HepG2 (cell line): ENCODE results near the gene FLACC1. TPM values are rescaled to one million over a fixed set of nuclear protein-coding genes. Genes with fewer than 3 reads are reported as not detected.

Experiments
- CBX1 ChIP-seq: IDR thresholded peaks from one replicate; pipeline ENCODE4 v1.6.1; 2016; ENCODE audit warnings: antibody characterized with exemption, low read depth
- HNF4G ChIP-seq, 2 experiments: sonication (generic) in 1 of 2; formaldehyde crosslinking in 1 of 2; IDR thresholded peaks; 2 replicates each; pipeline versions ENCODE4 v1.4.0 to v1.6.1; 2011 to 2020; ENCODE audit warnings: borderline replicate concordance in 2 of 2, low read depth in 2 of 2, mild to moderate bottlenecking in 2 of 2, low read length in 1 of 2, missing genetic modification reagents in 1 of 2, moderate library complexity in 1 of 2
- HOXA5 ChIP-seq: sonication (generic); formaldehyde crosslinking; IDR thresholded peaks from 2 replicates; pipeline ENCODE4 v1.4.0; 2020; ENCODE audit warnings: missing genetic modification reagents
- ISL2 ChIP-seq: sonication (generic); formaldehyde crosslinking; IDR thresholded peaks from 2 replicates; pipeline ENCODE4 v1.5.0; 2020; ENCODE audit warnings: missing genetic modification reagents
- MAFK ChIP-seq, 2 experiments: IDR thresholded peaks in 1 of 2; conservative IDR thresholded peaks in 1 of 2; 2 replicates each; pipeline ENCODE4 v1.6.1; 2011; ENCODE audit warnings: improper control_type of control experiment in 2 of 2, low read length in 2 of 2
- MTERF4 ChIP-seq: sonication (generic); formaldehyde crosslinking; IDR thresholded peaks from 2 replicates; pipeline ENCODE4 v1.8.0; 2023; ENCODE audit warnings: mild to moderate bottlenecking, missing genetic modification reagents
- SMAD3 ChIP-seq: sonication (generic); formaldehyde crosslinking; IDR thresholded peaks from 2 replicates; pipeline ENCODE4 v1.4.0; 2020; ENCODE audit warnings: missing genetic modification reagents
- SMC3 ChIP-seq: IDR thresholded peaks from 2 replicates; pipeline ENCODE4 v1.6.1; 2011; ENCODE audit warnings: low read length, improper control_type of control experiment
- STAG1 ChIP-seq: sonication (generic); formaldehyde crosslinking; IDR thresholded peaks from 2 replicates; pipeline ENCODE4 v1.4.0; 2020; ENCODE audit warnings: missing genetic modification reagents
- ZKSCAN5 ChIP-seq: sonication (generic); formaldehyde crosslinking; IDR thresholded peaks from 2 replicates; pipeline ENCODE4 v1.5.1; 2020; ENCODE audit warnings: mild to moderate bottlenecking, missing genetic modification reagents
- ZNF292 ChIP-seq: sonication (generic); formaldehyde crosslinking; IDR thresholded peaks from 2 replicates; pipeline ENCODE4 v1.8.1; 2022; ENCODE audit warnings: mild to moderate bottlenecking, low read depth, missing genetic modification reagents, borderline replicate concordance
- ZNF431 ChIP-seq: sonication (generic); formaldehyde crosslinking; IDR thresholded peaks from 2 replicates; pipeline ENCODE4 v1.9.0; 2022; ENCODE audit warnings: missing genetic modification reagents, low read depth, mild to moderate bottlenecking, borderline replicate concordance
- polyA plus RNA-seq, 8 experiments: library from polyadenylated mRNA; depleted of rRNA in 3 of 8; stranded (reverse) in 7 of 8; unstranded in 1 of 8; fragments of >200 nt; fragmentation: Illumina TruSeq in 4 of 8; extraction: Trizol in 4 of 8; gene quantifications; 2 replicates each; pipeline versions ENCODE4 v1.2.1 to v1.2.3, GENCODE V29; 2011 to 2016; ENCODE audit warnings: low read depth in 4 of 8, missing spikeins in 1 of 8, mixed read lengths in 1 of 8; ENCODE audit not compliant: insufficient read depth in 1 of 8
- total RNA-seq, 5 experiments: library from RNA; depleted of rRNA; stranded (reverse); fragments of >200 nt; fragmentation: Illumina TruSeq; extraction: Trizol; gene quantifications; 2 replicates each; pipeline ENCODE4 v1.2.3, GENCODE V29; 2016; ENCODE audit warnings: low read depth in 1 of 5
- TF ChIP-seq, protein P1 (sequence below): sonication (generic); formaldehyde crosslinking; IDR thresholded peaks from 2 replicates; pipeline ENCODE4 v1.8.1; 2023; ENCODE audit warnings: mild to moderate bottlenecking, moderate library complexity, missing genetic modification reagents
- TF ChIP-seq, protein P2 (sequence below): sonication (generic); formaldehyde crosslinking; IDR thresholded peaks from 2 replicates; pipeline ENCODE4 v1.5.0; 2020; ENCODE audit warnings: mild to moderate bottlenecking, missing genetic modification reagents, borderline replicate concordance

The FLACC1 gene
- total and polyA plus RNA-seq, 2 of the 13 experiments (the other 11 are each of a cell fraction or from before 2014, with no cell fraction given): 0.35 to 0.59 TPM

- TF ChIP-seq MTERF4 (CRISPR knock-in tag) (no peak), HNF4G (IDR thresholded peaks at IDR 0.05; ENCODE audit: borderline replicate concordance, low read depth, low read length) (no peak), HNF4G (CRISPR knock-in tag; IDR thresholded peaks at IDR 0.05; ENCODE audit: borderline replicate concordance, low read depth) (no peak), STAG1 (CRISPR knock-in tag) (peak; percentile 81), HOXA5 (CRISPR knock-in tag) (no peak), ZNF292 (no peak), SMC3 (peak; percentile 93), CBX1 (no peak), ZKSCAN5 (CRISPR knock-in tag) (no peak), MAFK (conservative IDR thresholded peaks at IDR 0.05 in 1 of 2, IDR thresholded peaks at IDR 0.05 in 1 of 2; ENCODE audit: low read length in 2 of 2) (peak; percentile 48 to 55; a peak in 3 of 4 replicates), ISL2 (CRISPR knock-in tag) (no peak), ZNF431 (CRISPR knock-in tag) (no peak), SMAD3 (CRISPR knock-in tag) (no peak)
- TF ChIP-seq, protein P1, sequence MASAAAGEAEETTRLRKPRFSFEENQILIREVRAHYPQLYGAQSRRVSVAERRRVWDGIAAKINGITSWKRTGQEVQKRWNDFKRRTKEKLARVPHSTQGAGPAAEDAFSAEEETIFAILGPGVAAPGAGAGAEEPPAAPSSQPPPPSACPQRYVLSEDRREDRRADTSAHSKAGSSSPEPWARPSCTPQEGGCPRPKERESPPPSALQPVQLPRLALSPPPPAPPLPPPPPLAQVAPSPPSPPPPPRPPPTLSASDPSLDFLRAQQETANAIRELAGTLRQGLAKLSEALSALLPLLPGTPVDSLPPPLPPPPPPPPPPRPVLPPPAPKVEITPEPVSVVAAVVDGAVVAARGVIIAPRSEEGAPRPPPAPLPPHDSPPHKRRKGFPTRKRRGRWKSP: no peak
- TF ChIP-seq, protein P2, sequence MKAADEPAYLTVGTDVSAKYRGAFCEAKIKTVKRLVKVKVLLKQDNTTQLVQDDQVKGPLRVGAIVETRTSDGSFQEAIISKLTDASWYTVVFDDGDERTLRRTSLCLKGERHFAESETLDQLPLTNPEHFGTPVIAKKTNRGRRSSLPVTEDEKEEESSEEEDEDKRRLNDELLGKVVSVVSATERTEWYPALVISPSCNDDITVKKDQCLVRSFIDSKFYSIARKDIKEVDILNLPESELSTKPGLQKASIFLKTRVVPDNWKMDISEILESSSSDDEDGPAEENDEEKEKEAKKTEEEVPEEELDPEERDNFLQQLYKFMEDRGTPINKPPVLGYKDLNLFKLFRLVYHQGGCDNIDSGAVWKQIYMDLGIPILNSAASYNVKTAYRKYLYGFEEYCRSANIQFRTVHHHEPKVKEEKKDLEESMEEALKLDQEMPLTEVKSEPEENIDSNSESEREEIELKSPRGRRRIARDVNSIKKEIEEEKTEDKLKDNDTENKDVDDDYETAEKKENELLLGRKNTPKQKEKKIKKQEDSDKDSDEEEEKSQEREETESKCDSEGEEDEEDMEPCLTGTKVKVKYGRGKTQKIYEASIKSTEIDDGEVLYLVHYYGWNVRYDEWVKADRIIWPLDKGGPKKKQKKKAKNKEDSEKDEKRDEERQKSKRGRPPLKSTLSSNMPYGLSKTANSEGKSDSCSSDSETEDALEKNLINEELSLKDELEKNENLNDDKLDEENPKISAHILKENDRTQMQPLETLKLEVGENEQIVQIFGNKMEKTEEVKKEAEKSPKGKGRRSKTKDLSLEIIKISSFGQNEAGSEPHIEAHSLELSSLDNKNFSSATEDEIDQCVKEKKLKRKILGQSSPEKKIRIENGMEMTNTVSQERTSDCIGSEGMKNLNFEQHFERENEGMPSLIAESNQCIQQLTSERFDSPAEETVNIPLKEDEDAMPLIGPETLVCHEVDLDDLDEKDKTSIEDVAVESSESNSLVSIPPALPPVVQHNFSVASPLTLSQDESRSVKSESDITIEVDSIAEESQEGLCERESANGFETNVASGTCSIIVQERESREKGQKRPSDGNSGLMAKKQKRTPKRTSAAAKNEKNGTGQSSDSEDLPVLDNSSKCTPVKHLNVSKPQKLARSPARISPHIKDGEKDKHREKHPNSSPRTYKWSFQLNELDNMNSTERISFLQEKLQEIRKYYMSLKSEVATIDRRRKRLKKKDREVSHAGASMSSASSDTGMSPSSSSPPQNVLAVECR (CRISPR knock-in tag): 0 out of 2 replicates have a peak, but pooled peaks have one; percentile 1
These were observed 6.9 kb upstream of the FLACC1 start (continued) for GRCh38 chr2:201363857-201364560.
